Adrenal gland (tissue), 12 donors: ENCODE results near the gene RPL28. TPM values are rescaled to one million over a fixed set of nuclear protein-coding genes. Genes with fewer than 3 reads are reported as not detected.

Source experiments
- DNase-seq, 7 donors: peaks; one replicate each; pipeline ENCODE4 v3.0.0-alpha.2; 2019 to 2020
- H3K27ac ChIP-seq, 5 donors: fragments of 200-600 bp; sonication (generic) in 4 of 5; 1 replicate in 3 of 5; 2 replicates in 2 of 5; pipeline versions ENCODE4 v1.5.1 to v1.8.0; 2016 to 2020; ENCODE audit warnings: mild to moderate bottlenecking in 1 of 5
- H3K27me3 ChIP-seq: fragments of 200-600 bp; 2 replicates; pipeline ENCODE4 v1.8.0; 2021
- H3K36me3 ChIP-seq, 2 donors: fragments of 200-600 bp; replicated peaks in 1 of 2; 1 replicate in 1 of 2; 2 replicates in 1 of 2; pipeline versions ENCODE4 v1.5.1 to v1.8.0; 2018 to 2022
- H3K4me1 ChIP-seq, 2 donors: fragments of 200-600 bp; replicated peaks in 1 of 2; 1 replicate in 1 of 2; 2 replicates in 1 of 2; pipeline versions ENCODE4 v1.5.1 to v1.8.0; 2018 to 2021
- H3K4me3 ChIP-seq, 4 donors: fragments of 200-600 bp; sonication (generic) in 3 of 4; one replicate each; pipeline ENCODE4 v1.5.1; 2016 to 2018
- H3K9me3 ChIP-seq, 3 donors: fragments of 200-600 bp; sonication (generic) in 1 of 3; replicated peaks in 1 of 3; 1 replicate in 2 of 3; 2 replicates in 1 of 3; pipeline versions ENCODE4 v1.5.1 to v1.8.0; 2016 to 2021
- POLR2A ChIP-seq, 2 donors: fragments of 450-650 bp; IDR thresholded peaks; one replicate each; pipeline ENCODE4 v1.6.1; 2017; ENCODE audit warnings: antibody characterized with exemption in 2 of 2, mild to moderate bottlenecking in 2 of 2, moderate library complexity in 1 of 2
- WGBS, 4 donors: extraction: QIAGEN DNeasy Blood & Tissue Kit in 2 of 4; methylation state at CpG; one replicate each; pipeline versions ENCODE4 v1.1.5 to v1.1.7; 2013 to 2017; 5-methylcytosine and 5-hydroxymethylcytosine counted together
- intact Hi-C, 2 donors: fragments of 100-400 bp; cut with DNase I; formaldehyde crosslinking; loops; one replicate each; pipeline versions ENCODE4 v1.14.1 to v1.15.0; 2022 to 2023
- polyA plus RNA-seq, 3 donors: library from polyadenylated mRNA; stranded (reverse); fragments of 200-250 nt in 2 of 3; fragments of 350-450 nt in 1 of 3; fragmentation: Illumina TruSeq in 1 of 3; extraction: RNeasy Lipid Tissue Mini Kit (QIAGEN cat#74804) in 1 of 3; gene quantifications; one replicate each; pipeline ENCODE4 v1.2.3, GENCODE V29; 2013 to 2014
- total RNA-seq, 9 donors: library from RNA; depleted of rRNA in 4 of 9; stranded (reverse); fragments of >200 nt in 4 of 9; fragments of 120-200 nt in 1 of 9; fragmentation: NEBNext Ultra II Directional in 1 of 9; extraction: Animal tissue kit (Norgen Biotek cat#: 25700) in 1 of 9; gene quantifications; one replicate each; pipeline versions ENCODE4 v1.1.0 to v1.2.4, GENCODE V29; 2013 to 2023
- TF ChIP-seq, protein P1 (sequence below), 6 experiments: fragments of 450-650 bp in 4 of 6; fragments of 200-600 bp in 2 of 6; sonication (generic) in 1 of 6; IDR thresholded peaks; 1 replicate in 5 of 6; 2 replicates in 1 of 6; pipeline versions ENCODE4 v1.5.1 to v1.8.0; 2016 to 2021; ENCODE audit warnings: antibody characterized with exemption in 6 of 6, mild to moderate bottlenecking in 2 of 6, moderate library complexity in 1 of 6
- donor health status: healthy with polysubstance abuse.
- donor health status: Bipolar disorder and iron deficiency.
- donor health status: DM: yes; HTN: yes; CAD: no.
- donor health status: DM: no; HTN: no; CAD: no.
- donor health status: DM: no; HTN: no; CAD: no.
- donor health status: DM: yes; HTN: yes; CAD: no.

The RPL28 gene
- total and polyA plus RNA-seq, 12 donors = 194 to 2,804 (median 1,045) TPM

DNA sequence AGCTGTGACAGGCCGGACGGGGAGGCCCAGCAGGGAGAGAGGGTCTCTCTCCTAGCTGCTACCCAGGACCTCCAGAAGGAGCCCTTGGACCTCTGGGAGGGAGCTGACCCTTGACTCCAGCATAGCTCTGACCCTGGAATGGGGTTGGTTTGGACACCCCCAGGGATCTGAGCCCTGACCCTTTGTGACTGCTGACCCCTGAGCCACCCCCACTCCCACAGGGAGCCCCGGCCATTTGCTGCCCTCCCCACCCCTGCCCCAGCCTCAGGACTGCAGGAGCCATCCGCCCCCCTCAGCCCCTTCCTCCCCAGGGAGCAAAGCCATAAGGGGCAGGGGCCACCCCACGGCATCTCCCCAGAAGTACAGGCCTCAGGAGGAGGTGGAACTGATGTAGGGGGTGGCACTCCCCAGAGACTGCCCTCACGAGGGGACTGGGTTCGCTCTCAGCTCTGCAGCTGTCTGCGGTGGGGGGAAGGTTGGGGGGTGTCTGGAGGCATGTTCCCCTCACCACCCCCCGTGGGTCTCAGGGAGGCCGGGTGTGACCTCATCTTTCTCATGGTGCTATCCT is 38.2 kb upstream of the RPL28 start:
- Histone ChIP-seq H3K9me3 (no peaks in the 10 kb centered on the region), H3K27ac (no peak overlapping the region), H3K4me1 (no peaks in the 10 kb centered on the region), H3K4me3 (no peak overlapping the region), H3K27me3 (peaks cover 15% of the 10 kb centered on the region), H3K36me3 (peaks cover 0 to 14% of the 10 kb centered on the region in 2 donors)
- TF ChIP-seq POLR2A (IDR thresholded peaks at IDR 0.05) = no peak
- TF ChIP-seq, protein P1, sequence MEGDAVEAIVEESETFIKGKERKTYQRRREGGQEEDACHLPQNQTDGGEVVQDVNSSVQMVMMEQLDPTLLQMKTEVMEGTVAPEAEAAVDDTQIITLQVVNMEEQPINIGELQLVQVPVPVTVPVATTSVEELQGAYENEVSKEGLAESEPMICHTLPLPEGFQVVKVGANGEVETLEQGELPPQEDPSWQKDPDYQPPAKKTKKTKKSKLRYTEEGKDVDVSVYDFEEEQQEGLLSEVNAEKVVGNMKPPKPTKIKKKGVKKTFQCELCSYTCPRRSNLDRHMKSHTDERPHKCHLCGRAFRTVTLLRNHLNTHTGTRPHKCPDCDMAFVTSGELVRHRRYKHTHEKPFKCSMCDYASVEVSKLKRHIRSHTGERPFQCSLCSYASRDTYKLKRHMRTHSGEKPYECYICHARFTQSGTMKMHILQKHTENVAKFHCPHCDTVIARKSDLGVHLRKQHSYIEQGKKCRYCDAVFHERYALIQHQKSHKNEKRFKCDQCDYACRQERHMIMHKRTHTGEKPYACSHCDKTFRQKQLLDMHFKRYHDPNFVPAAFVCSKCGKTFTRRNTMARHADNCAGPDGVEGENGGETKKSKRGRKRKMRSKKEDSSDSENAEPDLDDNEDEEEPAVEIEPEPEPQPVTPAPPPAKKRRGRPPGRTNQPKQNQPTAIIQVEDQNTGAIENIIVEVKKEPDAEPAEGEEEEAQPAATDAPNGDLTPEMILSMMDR (IDR thresholded peaks at IDR 0.05) = no peak
- 30 to 87% (median 85%) methylated on average over 2 to 10 of the region's 10 CpGs for WGBS, 4 donors
- intact Hi-C loops = no loop called here
- no peak for DNase-seq

- Histone ChIP-seq H3K4me1 (peaks cover 3 to 4% of the 10 kb centered on the region in 2 donors), H3K36me3 (peaks cover 0 to 5% of the 10 kb centered on the region in 2 donors), H3K9me3 (no peaks in the 10 kb centered on the region), H3K27ac (no peak overlapping the region), H3K27me3 (peaks cover 18% of the 10 kb centered on the region), H3K4me3 (no peak overlapping the region)
- intact Hi-C loops = no loop called here
- 78 to 86% (median 82%) methylated on average over 16 to 22 of the region's 22 CpGs for WGBS, 4 donors
- DNase-seq = no peak
- TF ChIP-seq, protein P1 (IDR thresholded peaks at IDR 0.05) = no peak
- no peak for TF ChIP-seq POLR2A (IDR thresholded peaks at IDR 0.05)
Measured at GRCh38 chr19:55348317-55349034, 37.3 kb upstream of the RPL28 start.

DNA sequence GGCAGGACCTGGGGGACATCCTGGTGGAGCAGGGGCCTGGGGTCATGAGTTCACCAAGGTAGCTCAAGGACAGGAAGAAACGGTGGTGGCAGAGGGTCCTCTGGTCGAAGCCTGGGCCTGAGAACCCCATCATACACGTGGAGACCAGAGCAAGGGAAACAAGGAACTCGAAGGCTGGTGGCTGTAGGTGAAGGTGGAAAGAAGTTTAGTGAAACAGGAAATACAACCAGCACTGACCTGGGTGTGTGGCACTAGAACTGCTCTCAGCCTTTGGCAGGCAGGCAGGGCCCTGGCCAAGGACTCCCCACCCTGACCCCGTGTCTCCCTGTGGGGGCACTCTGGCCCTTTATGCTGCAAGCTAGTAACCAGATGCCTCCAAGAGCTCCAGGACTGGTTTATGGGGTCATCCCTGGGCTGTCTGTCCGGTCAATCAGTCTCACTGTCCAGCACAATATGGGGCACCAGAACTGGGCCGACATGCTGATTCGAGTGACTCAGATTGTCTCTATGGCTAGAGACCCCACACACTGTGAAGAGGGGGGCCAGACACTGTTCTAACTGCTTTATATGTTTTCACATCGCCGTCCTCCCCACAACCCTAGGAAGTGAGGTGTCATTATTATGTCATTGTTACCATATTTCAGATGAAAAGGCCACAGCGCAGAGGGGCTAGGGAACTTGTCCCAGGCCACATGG is 35.0 kb upstream of the RPL28 start:
- Histone ChIP-seq H3K36me3 (no peaks in the 10 kb centered on the region), H3K27ac (no peak overlapping the region), H3K4me1 (peaks cover 12 to 15% of the 10 kb centered on the region in 2 donors), H3K4me3 (no peak overlapping the region), H3K27me3 (peaks cover 18% of the 10 kb centered on the region), H3K9me3 (no peaks in the 10 kb centered on the region)
- DNase-seq = no peak
- TF ChIP-seq, protein P1 (IDR thresholded peaks at IDR 0.05) = no peak
- TF ChIP-seq POLR2A (IDR thresholded peaks at IDR 0.05) = no peak
- WGBS, 4 donors = 60 to 75% (median 73%) methylated on average over 10 to 11 of the region's 11 CpGs
- intact Hi-C loops = no loop called here

DNA sequence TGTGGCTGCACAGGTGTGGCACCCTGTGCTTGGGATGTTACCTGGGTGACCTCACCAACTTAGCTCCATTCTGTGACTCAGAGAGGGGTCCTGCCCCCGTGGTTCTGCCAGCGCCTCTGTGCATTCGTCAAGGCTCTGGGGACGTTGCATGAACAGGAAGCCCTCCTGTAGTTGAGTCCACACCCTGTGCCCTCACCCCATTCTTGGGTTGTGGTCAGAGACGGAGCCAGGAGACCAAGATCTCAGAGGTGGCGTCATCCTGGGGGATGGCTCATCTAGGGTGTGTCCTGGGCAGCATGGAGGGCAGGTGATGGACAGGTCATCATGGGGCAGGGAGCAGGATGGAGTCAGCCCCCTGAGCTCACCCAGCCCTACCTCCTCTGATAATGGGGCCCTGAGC is 33.7 kb upstream of the RPL28 start:
- Histone ChIP-seq H3K27me3 (peaks cover 18% of the 10 kb centered on the region), H3K36me3 (no peaks in the 10 kb centered on the region), H3K9me3 (no peaks in the 10 kb centered on the region), H3K4me1 (peaks cover 12 to 15% of the 10 kb centered on the region in 2 donors), H3K27ac (no peak overlapping the region), H3K4me3 (no peak overlapping the region)
- intact Hi-C loops = no loop called here
- DNase-seq = no peak
- no peak for TF ChIP-seq POLR2A (IDR thresholded peaks at IDR 0.05)
- TF ChIP-seq, protein P1 (IDR thresholded peaks at IDR 0.05) = no peak
- 69 to 82% (median 71%) methylated on average over 3 to 6 of the region's 6 CpGs for WGBS, 4 donors
